PFSK-1 (cell line): ENCODE results near the gene OR56B1. TPM values are rescaled to one million over a fixed set of nuclear protein-coding genes. Genes with fewer than 3 reads are reported as not detected.

ENCODE experiments used
- FOXP2 ChIP-seq: optimal IDR thresholded peaks from 2 replicates; pipeline ENCODE3; 2011; ENCODE audit warnings: borderline replicate concordance, control low read depth, inconsistent platforms; ENCODE audit not compliant: insufficient read depth; ENCODE audit errors: extremely low read length, extremely low read depth
- POLR2AphosphoS5 ChIP-seq: IDR thresholded peaks from 2 replicates; pipeline ENCODE4 v1.6.1; 2012; ENCODE audit warnings: low read depth, mild to moderate bottlenecking, control low read depth, low read length, moderate library complexity
- REST ChIP-seq, 2 experiments: IDR thresholded peaks; 2 replicates each; pipeline versions ENCODE4 v1.6.1 to v1.8.0; 2011 to 2012; ENCODE audit warnings: low read depth in 2 of 2, low read length in 2 of 2, control low read depth in 1 of 2, inconsistent platforms in 1 of 2, mild to moderate bottlenecking in 1 of 2, moderate library complexity in 1 of 2; ENCODE audit not compliant: insufficient read depth in 1 of 2
- SIN3A ChIP-seq: IDR thresholded peaks from 2 replicates; pipeline ENCODE4 v1.6.1; 2012; ENCODE audit warnings: mild to moderate bottlenecking, low read length, moderate library complexity, borderline replicate concordance; ENCODE audit not compliant: insufficient read depth
- TAF1 ChIP-seq: IDR thresholded peaks from 2 replicates; pipeline ENCODE4 v1.6.1; 2012; ENCODE audit warnings: low read length, control low read depth, borderline replicate concordance; ENCODE audit not compliant: insufficient read depth
- polyA plus RNA-seq: library from polyadenylated mRNA; unstranded; fragments of >200 nt; gene quantifications from one replicate; pipeline ENCODE4 v1.2.1, GENCODE V29; 2012; ENCODE audit warnings: low read depth, missing spikeins; ENCODE audit not compliant: insufficient read length

OR56B1 gene
- not detected for polyA plus RNA-seq

- TF ChIP-seq FOXP2 (no peak), REST (IDR thresholded peaks at IDR 0.05; ENCODE audit: insufficient read depth in 1 of 2, low read depth in 2 of 2, low read length in 2 of 2) (no peak), TAF1 (no peak), POLR2AphosphoS5 (no peak), SIN3A (no peak)
Observed at GRCh38 chr11:5736396-5736795, at the start of gene OR56B1. OR56B1 (plus strand) TSS chr11:5736448; CDS start chr11:5736517, 69 bp downstream.

GRCh38 chr11:5688482-5688881 is 47.8 kb upstream of the OR56B1 start:
- TF ChIP-seq FOXP2 (no peak), TAF1 (no peak), SIN3A (no peak), REST (IDR thresholded peaks at IDR 0.05; ENCODE audit: insufficient read depth in 1 of 2, low read depth in 2 of 2, low read length in 2 of 2) (no peak), POLR2AphosphoS5 (no peak)

DNA sequence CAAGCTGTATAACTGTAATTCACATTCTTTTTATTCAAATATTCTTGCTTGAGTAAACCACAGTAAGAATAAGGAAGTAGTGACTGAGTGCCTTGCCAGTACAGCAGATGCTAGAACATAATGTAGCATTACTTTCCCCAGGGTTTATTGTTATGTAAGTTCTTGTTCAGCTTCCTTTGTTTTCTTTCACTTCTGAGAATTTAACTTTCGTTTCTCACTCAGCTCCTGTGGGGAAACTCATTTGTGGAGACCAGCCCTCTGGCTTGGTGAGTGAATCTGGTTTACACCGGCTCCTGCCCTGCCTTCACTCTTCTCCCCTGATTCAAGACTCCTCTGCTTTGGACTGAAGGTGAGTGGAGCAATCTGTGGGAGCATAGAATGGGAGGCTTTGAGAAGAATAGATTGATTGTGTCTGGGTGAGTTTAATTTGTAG is 46.7 kb upstream of the OR56B1 start, which contains the start of gene TRIM22:
TRIM22 (plus strand) TSS at position 240 of the 433 bp plus-strand sequence. CDS start 6,443 bp downstream, outside the sequence.
- TF ChIP-seq FOXP2 (no peak), SIN3A (no peak), POLR2AphosphoS5 (no peak), TAF1 (no peak), REST (IDR thresholded peaks at IDR 0.05; ENCODE audit: insufficient read depth in 1 of 2, low read depth in 2 of 2, low read length in 2 of 2) (no peak)

- TF ChIP-seq SIN3A (no peak), TAF1 (no peak), FOXP2 (no peak), REST (IDR thresholded peaks at IDR 0.05; ENCODE audit: insufficient read depth in 1 of 2, low read depth in 2 of 2, low read length in 2 of 2) (no peak), POLR2AphosphoS5 (no peak)
Observed at GRCh38 chr11:5690216-5690615, 46.0 kb upstream of the OR56B1 start.
